Measurements from ENCODE around the gene SIRPB2. TPM values are rescaled to one million over a fixed set of nuclear protein-coding genes. Genes with fewer than 3 reads are reported as not detected.

Gene SIRPB2
- total RNA-seq, 1 experiment from 2014 or later = not detected

GRCh38 chr20:1429143-1429728 is 62.0 kb downstream of the SIRPB2 start:
- Histone ChIP-seq H3K4me1 (ENCODE audit: insufficient read depth, low read length) (peaks cover 7% of the 10 kb centered on the region), H3K9ac (ENCODE audit: extremely low read depth, insufficient read length, low read length) (no peak overlapping the region), H2BK12ac (ENCODE audit: insufficient read length, low read depth, low read length) (no peak overlapping the region), H2BK5ac (ENCODE audit: insufficient read length, low read length) (no peak overlapping the region), H2AK5ac (ENCODE audit: insufficient read length, low read length) (no peak overlapping the region), H3K4me2 (ENCODE audit: insufficient read depth, insufficient read length, low read length) (no peak overlapping the region), H2BK120ac (ENCODE audit: low read depth, low read length, poor library complexity, severe bottlenecking) (no peak overlapping the region), H3K14ac (ENCODE audit: insufficient read depth, low read length) (no peak overlapping the region), H4K8ac (replicated peaks; ENCODE audit: insufficient read length, low read depth, low read length) (no peak overlapping the region), H3K56ac (ENCODE audit: insufficient read length, low read depth, low read length) (no peak overlapping the region), H3K79me2 (ENCODE audit: insufficient read depth, low read length) (no peaks in the 10 kb centered on the region), H3K9me3 (ENCODE audit: control insufficient read depth, low read depth, low read length) (peaks cover 7% of the 10 kb centered on the region), H4K5ac (ENCODE audit: insufficient read length, low read depth, low read length) (no peak overlapping the region), H3K4ac (ENCODE audit: low read depth, low read length) (no peak overlapping the region), H4K91ac (ENCODE audit: insufficient read length, low read depth, low read length) (no peak overlapping the region), H4K20me1 (ENCODE audit: control insufficient read depth, insufficient read depth, insufficient read length) (no peaks in the 10 kb centered on the region), H2BK20ac (ENCODE audit: low read depth, low read length, poor library complexity, severe bottlenecking) (no peak overlapping the region), H3K23ac (ENCODE audit: insufficient read length, low read depth, low read length) (no peak overlapping the region), H2AFZ (ENCODE audit: low read length) (no peak overlapping the region), H3K27ac (ENCODE audit: insufficient read length, low read depth, low read length) (no peak overlapping the region), H3K27me3 (ENCODE audit: insufficient read depth, low read length) (no peaks in the 10 kb centered on the region), H3K79me1 (ENCODE audit: insufficient read depth, low read depth, low read length, poor library complexity, severe bottlenecking) (no peaks in the 10 kb centered on the region), H3T11ph (ENCODE audit: low read length) (no peak overlapping the region), H3K23me2 (ENCODE audit: insufficient read length, low read depth, low read length, poor library complexity, severe bottlenecking) (no peaks in the 10 kb centered on the region), H3K18ac (ENCODE audit: insufficient read length, low read depth, low read length) (no peak overlapping the region), H2BK15ac (ENCODE audit: low read depth, low read length) (no peak overlapping the region)
- no peak for TF ChIP-seq CTCF (conservative IDR thresholded peaks at IDR 0.05)
- Mint-ChIP-seq H3K9me3 (peaks cover 29 to 32% of the 10 kb centered on the region in 2 experiments), H3K36me3 (ENCODE audit: insufficient read depth in 1 of 3, low read depth in 3 of 3) (peaks cover 14 to 28% (median 23%) of the 10 kb centered on the region in 3 experiments), H3K27me3 (ENCODE audit: low read depth) (no peaks in the 10 kb centered on the region), H3K4me1 (peaks cover 61 to 73% of the 10 kb centered on the region in 2 experiments), H3K4me3 (no peak overlapping the region), H3K27ac (no peak overlapping the region)
- no peak for DNase-seq
- WGBS (ENCODE audit: extremely low coverage, insufficient read length, low lambda C conversion rate) = no CpG with 5 or more reads among the region's 4 CpGs
